Upper lobe of left lung (tissue), 4 donors: ENCODE results near the gene KRT78.

Experiments
- CTCF ChIP-seq, 6 experiments: fragments of 450-650 bp in 4 of 6; fragments of 200-600 bp in 2 of 6; sonication (generic) in 2 of 6; IDR thresholded peaks; one replicate each; pipeline ENCODE4 v1.5.1; 2016 to 2019; ENCODE audit warnings: antibody characterized with exemption in 6 of 6
- EP300 ChIP-seq, 4 donors: sonication (generic); formaldehyde crosslinking; IDR thresholded peaks; one replicate each; pipeline ENCODE4 v1.5.1; 2017; ENCODE audit warnings: antibody characterized with exemption in 4 of 4, control low read depth in 2 of 4
- POLR2A ChIP-seq, 4 donors: fragments of 450-650 bp; IDR thresholded peaks; one replicate each; pipeline ENCODE4 v1.5.1; 2016 to 2017; ENCODE audit warnings: antibody characterized with exemption in 4 of 4, mild to moderate bottlenecking in 2 of 4
- POLR2AphosphoS5 ChIP-seq, 2 donors: sonication (generic); formaldehyde crosslinking; IDR thresholded peaks; one replicate each; pipeline ENCODE4 v1.5.1; 2017; ENCODE audit warnings: antibody characterized with exemption in 2 of 2

GRCh38 chr12:52837413-52837741 is 11.4 kb downstream of the KRT78 start:
- TF ChIP-seq CTCF (IDR thresholded peaks at IDR 0.05) (no peak), POLR2A (IDR thresholded peaks at IDR 0.05) (no peak), POLR2AphosphoS5 (IDR thresholded peaks at IDR 0.05) (no peak), EP300 (IDR thresholded peaks at IDR 0.05) (no peak)
